K562 (cell line): ENCODE measurements around the gene LMBR1. TPM values are rescaled to one million over a fixed set of nuclear protein-coding genes. Genes with fewer than 3 reads are reported as not detected.

Experiments
- BRF1 ChIP-seq: IDR thresholded peaks from 3 replicates; pipeline ENCODE4 v1.6.1; 2011; ENCODE audit warnings: borderline replicate concordance, mild to moderate bottlenecking; ENCODE audit not compliant: insufficient read length; ENCODE audit errors: extremely low read depth
- CBFA2T2 ChIP-seq: fragments of 450-650 bp; conservative IDR thresholded peaks from 2 replicates; pipeline ENCODE4 v1.6.1; 2017; ENCODE audit warnings: mild to moderate bottlenecking
- CREB1 ChIP-seq, 2 experiments: sonication (generic) in 1 of 2; formaldehyde crosslinking in 1 of 2; IDR thresholded peaks; 2 replicates each; pipeline versions ENCODE4 v1.6.1 to v1.8.0; 2012 to 2022; ENCODE audit warnings: inconsistent platforms in 1 of 2, mild to moderate bottlenecking in 1 of 2, missing genetic modification reagents in 1 of 2, moderate library complexity in 1 of 2
- CREB3L1 ChIP-seq: fragments of 450-650 bp; IDR thresholded peaks from 2 replicates; pipeline ENCODE4 v1.6.1; 2014; ENCODE audit warnings: low read depth, mild to moderate bottlenecking, moderate library complexity, borderline replicate concordance
- E2F1 ChIP-seq: sonication (generic); formaldehyde crosslinking; IDR thresholded peaks from 2 replicates; pipeline ENCODE4 v1.8.1; 2023; ENCODE audit warnings: mild to moderate bottlenecking, missing genetic modification reagents, moderate library complexity
- FOXA1 ChIP-seq: fragments of 450-650 bp; IDR thresholded peaks from 2 replicates; pipeline ENCODE4 v1.6.1; 2016; ENCODE audit warnings: mild to moderate bottlenecking, borderline replicate concordance
- MCM2 ChIP-seq: fragments of 450-650 bp; IDR thresholded peaks from 2 replicates; pipeline ENCODE4 v1.6.1; 2017; ENCODE audit warnings: low read depth, mild to moderate bottlenecking
- PHF21A ChIP-seq: fragments of 450-650 bp; IDR thresholded peaks from 2 replicates; pipeline ENCODE4 v1.6.1; 2017; ENCODE audit warnings: low read depth, borderline replicate concordance
- PML ChIP-seq: IDR thresholded peaks from 2 replicates; pipeline ENCODE4 v1.6.1; 2012; ENCODE audit warnings: low read length, inconsistent platforms
- POLR2AphosphoS2 ChIP-seq: IDR thresholded peaks from 2 replicates; pipeline ENCODE4 v1.6.1; 2012; ENCODE audit warnings: low read length, improper control_type of control experiment
- POLR2H ChIP-seq: IDR thresholded peaks from 2 replicates; pipeline ENCODE4 v1.6.1; 2016; ENCODE audit warnings: missing genetic modification characterization, low read depth, mild to moderate bottlenecking, control low read depth, missing compliant biosample characterization, moderate library complexity
- PRMT5 ChIP-seq: sonication (generic); formaldehyde crosslinking; IDR thresholded peaks from 2 replicates; pipeline ENCODE4 v1.5.0; 2020; ENCODE audit warnings: missing genetic modification reagents
- SAP30 ChIP-seq: fragments of 200-600 bp; sonication (generic); IDR thresholded peaks from 2 replicates; pipeline ENCODE4 v1.6.1; 2012; ENCODE audit warnings: borderline replicate concordance, low read depth, mild to moderate bottlenecking, moderate library complexity, low read length, control low read depth, inconsistent platforms; ENCODE audit not compliant: insufficient read depth, poor library complexity, severe bottlenecking
- TOE1 ChIP-seq, 2 experiments: fragments of 450-650 bp in 1 of 2; sonication (generic) in 1 of 2; formaldehyde crosslinking in 1 of 2; IDR thresholded peaks; 2 replicates each; pipeline versions ENCODE4 v1.7.1 to v1.8.0; 2016 to 2022; ENCODE audit warnings: borderline replicate concordance in 2 of 2, mild to moderate bottlenecking in 2 of 2, antibody characterized with exemption in 1 of 2, inconsistent platforms in 1 of 2, low read depth in 1 of 2, missing genetic modification reagents in 1 of 2, moderate library complexity in 1 of 2
- U2AF2 ChIP-seq: fragments of 200-400 bp; formaldehyde crosslinking; optimal IDR thresholded peaks from 2 replicates; pipeline ENCODE3; 2017; ENCODE audit warnings: low read depth, mild to moderate bottlenecking, low read length
- XRCC5 ChIP-seq: fragments of 200-400 bp; formaldehyde crosslinking; IDR thresholded peaks from 2 replicates; pipeline ENCODE4 v1.6.1; 2017; ENCODE audit warnings: low read depth, mild to moderate bottlenecking, low read length
- ZBTB26 ChIP-seq: fragments of 450-650 bp; formaldehyde crosslinking; IDR thresholded peaks from 2 replicates; pipeline ENCODE4 v1.4.0; 2022; ENCODE audit warnings: missing genetic modification characterization
- ZC3H8 ChIP-seq: fragments of 450-650 bp; IDR thresholded peaks from 2 replicates; pipeline ENCODE4 v1.6.1; 2017
- ZNF224 ChIP-seq: sonication (generic); formaldehyde crosslinking; IDR thresholded peaks from 2 replicates; pipeline ENCODE4 v1.8.0; 2022; ENCODE audit warnings: mild to moderate bottlenecking, missing genetic modification reagents
- ZNF239 ChIP-seq: fragments of 250-450 bp; sonication (Bioruptor Pico); IDR thresholded peaks from 2 replicates; pipeline ENCODE4 v1.4.0; 2020; ENCODE audit warnings: mild to moderate bottlenecking
- ZNF584 ChIP-seq: fragments of 200-800 bp; sonication (Bioruptor generic); IDR thresholded peaks from 2 replicates; pipeline ENCODE4 v1.6.1; 2016; ENCODE audit warnings: low read depth, mild to moderate bottlenecking, missing genetic modification characterization, missing compliant biosample characterization
- ZNF696 ChIP-seq: fragments of 250-450 bp; sonication (Bioruptor Pico); conservative IDR thresholded peaks from 2 replicates; pipeline ENCODE4 v1.4.0; 2020; ENCODE audit warnings: mild to moderate bottlenecking, moderate library complexity
- polyA plus RNA-seq, 8 experiments: library from polyadenylated mRNA; depleted of rRNA in 4 of 8; stranded (reverse) in 5 of 8; unstranded in 3 of 8; fragments of >200 nt; fragmentation: Nextera tagmentation in 2 of 8; fragmentation: Illumina TruSeq in 1 of 8; extraction: Ambion mirVana in 2 of 8; extraction: Trizol in 1 of 8; gene quantifications; 2 replicates each; pipeline versions ENCODE4 v1.2.1 to v1.2.3, GENCODE V29; 2011 to 2014; ENCODE audit warnings: inconsistent platforms in 1 of 8, missing spikeins in 1 of 8
- total RNA-seq, 7 experiments: library from RNA; depleted of rRNA in 6 of 7; stranded (reverse); fragments of >200 nt in 6 of 7; fragmentation: Illumina TruSeq in 2 of 7; extraction: Trizol in 2 of 7; gene quantifications; 2 replicates each; pipeline versions ENCODE4 v1.2.1 to v1.2.3, GENCODE V29; 2011 to 2021; ENCODE audit warnings: low replicate concordance in 1 of 7

LMBR1 gene
- total and polyA plus RNA-seq, 9 of the 15 experiments (the other 6 are each of a cell fraction or from before 2014, with no cell fraction given) = 7.7 to 90.0 (median 59.9) TPM

GRCh38 chr7:156892821-156893706, at the start of gene LMBR1 (continued):
- peak; percentile 75 for TF ChIP-seq E2F1 (CRISPR knock-in tag)
- no peak for TF ChIP-seq MCM2
- no peak for TF ChIP-seq FOXA1
- TF ChIP-seq ZNF224 (CRISPR knock-in tag) = no peak
- TF ChIP-seq POLR2AphosphoS2 = peak; percentile 74; the same call in 1 of the 2 replicates
- TF ChIP-seq U2AF2 = no peak
- peak; percentile 82 for TF ChIP-seq POLR2H (tag)
- TF ChIP-seq ZC3H8 = no peak
- TF ChIP-seq TOE1 (IDR thresholded peaks at IDR 0.05; ENCODE audit: borderline replicate concordance) = peak; percentile 79; the same call in 1 of the 2 replicates
- no peak for TF ChIP-seq TOE1 (CRISPR knock-in tag; IDR thresholded peaks at IDR 0.05; ENCODE audit: borderline replicate concordance, low read depth)
- peak; percentile 64 for TF ChIP-seq CREB3L1
- no peak for TF ChIP-seq PRMT5 (CRISPR knock-in tag)
- TF ChIP-seq PHF21A = peak; percentile 68; the same call in 1 of the 2 replicates
- peak; percentile 26 for TF ChIP-seq CBFA2T2
- TF ChIP-seq ZNF239 = 0 out of 2 replicates have a peak, but pooled peaks have one; percentile 23
- no peak for TF ChIP-seq ZBTB26 (CRISPR knock-in tag)
- no peak for TF ChIP-seq ZNF584 (CRISPR knock-in tag)
- peak; percentile 76 for TF ChIP-seq PML
- no peak for TF ChIP-seq ZNF696 (CRISPR knock-in tag)
- TF ChIP-seq SAP30 = peak; percentile 50
- no peak for TF ChIP-seq BRF1
- peak; percentile 97 for TF ChIP-seq CREB1 (IDR thresholded peaks at IDR 0.05)
- peak; percentile 97 for TF ChIP-seq CREB1 (CRISPR knock-in tag; IDR thresholded peaks at IDR 0.05)
- peak; percentile 76 for TF ChIP-seq XRCC5
